Testis (tissue), 3 donors: ENCODE data around the gene ZNF408. TPM values are rescaled to one million over a fixed set of nuclear protein-coding genes. Genes with fewer than 3 reads are reported as not detected.

Source experiments
- DNase-seq: peaks from one replicate; pipeline ENCODE4 v3.0.0-alpha.2; 2019
- H3K27ac ChIP-seq, 2 donors: fragments of 200-600 bp; sonication (generic); one replicate each; pipeline ENCODE4 v1.5.1; 2019
- H3K27me3 ChIP-seq: fragments of 200-600 bp; sonication (generic); one replicate; pipeline ENCODE4 v1.5.1; 2019
- H3K36me3 ChIP-seq: fragments of 200-600 bp; sonication (generic); one replicate; pipeline ENCODE4 v1.5.1; 2017; ENCODE audit warnings: low read depth; ENCODE audit errors: missing control alignments
- H3K4me1 ChIP-seq: fragments of 200-600 bp; sonication (generic); one replicate; pipeline ENCODE4 v1.5.1; 2019
- H3K4me3 ChIP-seq, 2 donors: fragments of 200-600 bp; sonication (generic); one replicate each; pipeline ENCODE4 v1.5.1; 2017 to 2019
- H3K9me3 ChIP-seq: fragments of 200-600 bp; sonication (generic); one replicate; pipeline ENCODE4 v1.5.1; 2017
- CTCF ChIP-seq, 3 experiments: fragments of 450-650 bp in 2 of 3; fragments of 200-600 bp in 1 of 3; sonication (generic) in 1 of 3; IDR thresholded peaks; one replicate each; pipeline ENCODE4 v1.5.1; 2016 to 2019; ENCODE audit warnings: antibody characterized with exemption in 3 of 3, mild to moderate bottlenecking in 2 of 3, moderate library complexity in 1 of 3
- POLR2A ChIP-seq: fragments of 450-650 bp; IDR thresholded peaks from one replicate; pipeline ENCODE4 v1.6.1; 2017; ENCODE audit warnings: antibody characterized with exemption, mild to moderate bottlenecking, moderate library complexity
- WGBS, 2 donors: methylation state at CpG; one replicate each; pipeline ENCODE4 v1.1.5; 2018; 5-methylcytosine and 5-hydroxymethylcytosine counted together
- intact Hi-C: fragments of 100-400 bp; cut with DNase I; formaldehyde crosslinking; loops from one replicate; pipeline ENCODE4 v1.15.1; 2023; ENCODE audit warnings: low total_unique reads
- polyA plus RNA-seq: library from polyadenylated mRNA; stranded (reverse); fragments of 350-450 nt; fragmentation: Illumina TruSeq; extraction: RNeasy Lipid Tissue Mini Kit (QIAGEN cat#74804); gene quantifications from one replicate; pipeline ENCODE4 v1.2.3, GENCODE V29; 2014; ENCODE audit warnings: low read depth, low replicate concordance; ENCODE audit not compliant: insufficient read depth
- total RNA-seq, 2 donors: library from RNA; depleted of rRNA; stranded (reverse); fragments of >200 nt; gene quantifications; one replicate each; pipeline ENCODE4 v1.2.3, GENCODE V29; 2016

Gene ZNF408
- total and polyA plus RNA-seq, 3 donors from 2014 or later = 11.7 to 27.4 (median 18.3) TPM

- 67 to 72% methylated on average over 12 of the region's 12 CpGs for whole genome bisulfite sequencing, 2 donors
- DNase-seq = no peak
- Histone ChIP-seq H3K27me3 (no peaks in the 10 kb centered on the region), H3K9me3 (no peaks in the 10 kb centered on the region), H3K36me3 (no peaks in the 10 kb centered on the region), H3K27ac (no peak overlapping the region), H3K4me1 (peaks cover 8% of the 10 kb centered on the region), H3K4me3 (no peak overlapping the region)
- TF ChIP-seq CTCF (IDR thresholded peaks at IDR 0.05) (no peak), POLR2A (no peak)
- intact Hi-C loops = no loop called here
These were observed 41.0 kb downstream of the ZNF408 start for GRCh38 chr11:46741600-46742484.

- Histone ChIP-seq H3K27me3 (no peaks in the 10 kb centered on the region), H3K27ac (peak overlapping the region in 1 of 2 donors; percentile 50), H3K4me3 (no peak overlapping the region), H3K9me3 (no peaks in the 10 kb centered on the region), H3K36me3 (no peaks in the 10 kb centered on the region), H3K4me1 (peaks cover 8% of the 10 kb centered on the region)
- intact Hi-C loops = no loop called here
- 67 to 68% methylated on average over 2 of the region's 2 CpGs for WGBS, 2 donors
- no peak for DNase-seq
- TF ChIP-seq POLR2A (no peak), CTCF (IDR thresholded peaks at IDR 0.05) (no peak)
These were observed 42.2 kb downstream of the ZNF408 start for GRCh38 chr11:46743043-46743442.

DNA sequence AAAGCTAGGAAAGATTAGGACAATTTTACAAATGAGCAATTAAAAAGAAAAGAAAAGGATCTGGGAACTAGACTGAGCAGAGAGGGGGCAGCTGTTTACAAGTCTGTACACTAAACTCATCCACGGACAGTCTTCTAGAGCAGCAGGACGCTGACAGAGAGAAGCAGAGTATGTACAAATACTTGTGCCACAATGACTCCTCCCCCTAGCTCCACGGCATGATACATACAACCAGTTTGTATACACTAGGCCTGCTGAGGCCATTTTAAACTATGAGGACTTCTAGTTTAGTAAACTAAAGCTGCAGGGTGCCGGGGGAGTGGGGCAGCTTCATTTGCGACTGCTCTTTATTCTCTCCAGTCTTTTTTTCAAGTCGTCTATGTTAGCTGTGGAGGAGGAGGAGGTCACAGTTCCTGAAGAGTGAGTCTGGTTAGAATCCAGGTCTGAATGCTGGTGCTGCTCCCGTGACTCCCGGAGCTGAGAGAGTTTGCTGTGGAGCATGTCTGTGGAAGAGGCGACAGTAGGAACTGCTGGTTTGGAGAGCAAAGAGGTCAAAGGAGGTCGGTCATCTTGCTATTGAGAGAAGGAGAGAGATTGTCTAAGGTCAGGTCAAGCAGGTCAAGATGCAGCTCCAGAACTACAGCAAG, 43.0 kb downstream of the ZNF408 start:
- peak overlapping the region in 1 of 2 donors; percentile 50 for H3K27ac ChIP-seq
- TF ChIP-seq CTCF (IDR thresholded peaks at IDR 0.05) (no peak), POLR2A (no peak)
- intact Hi-C loops = no loop called here
- no peaks in the 10 kb centered on the region for H3K27me3 ChIP-seq
- no peaks in the 10 kb centered on the region for H3K36me3 ChIP-seq
- 55 to 65% methylated on average over 10 of the region's 10 CpGs for WGBS, 2 donors
- H3K4me1 ChIP-seq = peaks cover 5% of the 10 kb centered on the region
- DNase-seq = no peak
- H3K9me3 ChIP-seq = no peaks in the 10 kb centered on the region
- no peak overlapping the region for H3K4me3 ChIP-seq

GRCh38 chr11:46745328-46745727, 44.5 kb downstream of the ZNF408 start:
- peaks cover 2% of the 10 kb centered on the region for H3K4me1 ChIP-seq
- H3K4me3 ChIP-seq = no peak overlapping the region
- no peaks in the 10 kb centered on the region for H3K27me3 ChIP-seq
- no peak for TF ChIP-seq CTCF (IDR thresholded peaks at IDR 0.05)
- TF ChIP-seq POLR2A = no peak
- no peak for DNase-seq
- 81 to 86% methylated on average over 1 of the region's 1 CpG for WGBS, 2 donors
- no peaks in the 10 kb centered on the region for H3K9me3 ChIP-seq
- H3K27ac ChIP-seq = no peak overlapping the region
- intact Hi-C loops = no loop called here
- H3K36me3 ChIP-seq = no peaks in the 10 kb centered on the region
